CD4-positive, CD25-positive, alpha-beta regulatory T cell (primary cell): ENCODE data around the gene PKHD1. TPM values are rescaled to one million over a fixed set of nuclear protein-coding genes. Genes with fewer than 3 reads are reported as not detected.
"Not testable (repeated sequence)": the region's sequence is repeated elsewhere in the genome, so short reads cannot be mapped to it uniquely, and the experiment has no call there.

Experiments
- ATAC-seq, 2 donors: fragments of 150-1000 bp; cut with Tn5 transposase; one replicate each; pipeline ENCODE4 v1.10.0; 2021; ENCODE audit warnings: low read depth in 2 of 2, moderate number of reproducible peaks in 2 of 2, moderate library complexity in 1 of 2
- DNase-seq, 3 donors: peaks; one replicate each; pipeline versions ENCODE4 v3.0.0 to v3.0.0-alpha.2; 2012 to 2022; ENCODE audit warnings: mixed read lengths in 1 of 3
- H3K27ac ChIP-seq: one replicate; pipeline ENCODE4 v1.7.0; 2013; ENCODE audit warnings: mild to moderate bottlenecking, low read length; ENCODE audit not compliant: insufficient read depth, poor library complexity, severe bottlenecking
- H3K27me3 ChIP-seq: one replicate; pipeline ENCODE4 v1.7.0; 2013; ENCODE audit warnings: low read length; ENCODE audit not compliant: control insufficient read depth, insufficient read depth
- H3K36me3 ChIP-seq: one replicate; pipeline ENCODE4 v1.7.0; 2013; ENCODE audit warnings: mild to moderate bottlenecking, low read length, moderate library complexity; ENCODE audit not compliant: control insufficient read depth, insufficient read depth
- H3K4me1 ChIP-seq: 2 replicates; pipeline ENCODE4 v1.7.0; 2013; ENCODE audit warnings: mild to moderate bottlenecking, low read length; ENCODE audit not compliant: insufficient read depth, control insufficient read depth, poor library complexity, severe bottlenecking
- H3K4me3 ChIP-seq: one replicate; pipeline ENCODE4 v1.7.0; 2013; ENCODE audit warnings: low read depth, mild to moderate bottlenecking, low read length, moderate library complexity
- H3K9me3 ChIP-seq, 2 experiments: 1 replicate in 1 of 2; 2 replicates in 1 of 2; pipeline ENCODE4 v1.7.0; 2013; ENCODE audit warnings: low read length in 2 of 2, mild to moderate bottlenecking in 1 of 2, moderate library complexity in 1 of 2; ENCODE audit not compliant: control insufficient read depth in 2 of 2
- H3K27ac Mint-ChIP-seq, 3 donors: one replicate each; pipeline ENCODE4 v1.8.0; 2020 to 2022; ENCODE audit warnings: mild to moderate bottlenecking in 3 of 3, mixed read lengths in 3 of 3, moderate library complexity in 2 of 3
- H3K27me3 Mint-ChIP-seq: one replicate; pipeline ENCODE4 v1.8.0; 2022; ENCODE audit warnings: mild to moderate bottlenecking, mixed read lengths
- H3K36me3 Mint-ChIP-seq: one replicate; pipeline ENCODE4 v1.8.0; 2020; ENCODE audit warnings: mixed read lengths
- H3K4me1 Mint-ChIP-seq, 4 donors: one replicate each; pipeline ENCODE4 v1.8.0; 2020 to 2022; ENCODE audit warnings: mixed read lengths in 4 of 4, mild to moderate bottlenecking in 1 of 4
- H3K4me3 Mint-ChIP-seq, 4 donors: one replicate each; pipeline ENCODE4 v1.8.0; 2020 to 2022; ENCODE audit warnings: mild to moderate bottlenecking in 4 of 4, mixed read lengths in 4 of 4, moderate library complexity in 3 of 4
- H3K9me3 Mint-ChIP-seq, 7 donors: one replicate each; pipeline ENCODE4 v1.8.0; 2020 to 2022; ENCODE audit warnings: mixed read lengths in 7 of 7, mild to moderate bottlenecking in 3 of 7, moderate library complexity in 2 of 7
- polyA plus RNA-seq, 4 donors: library from polyadenylated mRNA; unstranded; fragments of 300-500 nt; fragmentation: Illumina TruSeq; gene quantifications; one replicate each; pipeline ENCODE4 v1.2.3, GENCODE V29; 2021
- total RNA-seq: library from RNA; stranded (reverse); gene quantifications from one replicate; pipeline ENCODE4 v1.2.3, GENCODE V29; 2022

Gene PKHD1
- total and polyA plus RNA-seq, 5 donors from 2014 or later = 0.02 TPM; not detected in 4

GRCh38 chr6:51857134-51857533 lies 230.3 kb downstream of the PKHD1 start:
- Mint-ChIP-seq H3K9me3 (peaks cover 0 to 2% (median 0%) of the 10 kb centered on the region in 7 donors), H3K27ac (no peak overlapping the region), H3K36me3 (no peaks in the 10 kb centered on the region), H3K4me3 (no peak overlapping the region), H3K27me3 (no peaks in the 10 kb centered on the region), H3K4me1 (no peaks in the 10 kb centered on the region)
- no peak overlapping the region for H3K27ac ChIP-seq
- H3K9me3 ChIP-seq = no peaks in the 10 kb centered on the region
- no peak overlapping the region for H3K4me3 ChIP-seq
- DNase-seq = no peak
- no peaks in the 10 kb centered on the region for H3K4me1 ChIP-seq
- H3K27me3 ChIP-seq = no peaks in the 10 kb centered on the region
- ATAC-seq = no peak
- H3K36me3 ChIP-seq = no peaks in the 10 kb centered on the region

DNA sequence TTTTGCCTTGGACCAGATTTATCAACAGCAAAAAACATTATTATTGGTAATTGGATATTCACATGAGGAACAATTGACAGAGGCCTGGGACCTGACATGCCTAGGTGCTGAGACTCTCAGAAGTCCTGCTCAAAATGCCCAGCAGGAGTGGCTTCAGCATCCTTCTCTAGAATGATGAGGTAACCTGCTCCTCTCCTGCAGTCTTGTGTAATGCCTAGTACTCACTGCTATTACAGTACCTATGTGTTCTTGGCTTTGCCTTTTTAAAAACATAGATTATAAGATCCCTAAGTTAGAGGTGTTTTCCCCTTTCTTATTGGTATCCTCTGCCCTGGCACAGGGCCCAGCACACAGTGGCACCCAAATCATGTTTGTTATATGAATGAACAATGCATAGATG lies 230.9 kb downstream of the PKHD1 start:
- no peaks in the 10 kb centered on the region for H3K36me3 Mint-ChIP-seq

GRCh38 chr6:51855310-51856082 lies 231.9 kb downstream of the PKHD1 start:
- DNase-seq = peak in 2 of 3 donors; percentile 23 to 62
- H3K27ac ChIP-seq = no peak overlapping the region
- no peaks in the 10 kb centered on the region for H3K27me3 Mint-ChIP-seq

More for the DNA sequence above, 230.9 kb downstream of the PKHD1 start:
- Histone ChIP-seq H3K4me1 (no peaks in the 10 kb centered on the region), H3K36me3 (no peaks in the 10 kb centered on the region), H3K27ac (no peak overlapping the region), H3K9me3 (no peaks in the 10 kb centered on the region), H3K4me3 (no peak overlapping the region), H3K27me3 (no peaks in the 10 kb centered on the region)
- DNase-seq (no peak), ATAC-seq (no peak)
- H3K4me3 Mint-ChIP-seq = no peak overlapping the region
- H3K27me3 Mint-ChIP-seq = no peaks in the 10 kb centered on the region
- H3K27ac Mint-ChIP-seq = no peak overlapping the region
- H3K9me3 Mint-ChIP-seq = peaks cover 0 to 2% (median 0%) of the 10 kb centered on the region in 7 donors
- H3K4me1 Mint-ChIP-seq = no peaks in the 10 kb centered on the region

GRCh38 chr6:51854876-51855275 lies 232.5 kb downstream of the PKHD1 start:
- ATAC-seq (no peak), DNase-seq (no peak)
- Histone ChIP-seq H3K27ac (no peak overlapping the region), H3K36me3 (no peaks in the 10 kb centered on the region), H3K9me3 (no peaks in the 10 kb centered on the region), H3K4me3 (no peak overlapping the region), H3K27me3 (no peaks in the 10 kb centered on the region), H3K4me1 (no peaks in the 10 kb centered on the region)
- Mint-ChIP-seq H3K27ac (peak overlapping the region in 1 of 3 donors; percentile 72), H3K4me3 (no peak overlapping the region), H3K27me3 (no peaks in the 10 kb centered on the region), H3K4me1 (no peaks in the 10 kb centered on the region), H3K36me3 (no peaks in the 10 kb centered on the region), H3K9me3 (peaks cover 0 to 3% (median 0%) of the 10 kb centered on the region in 7 donors)

More at GRCh38 chr6:51855310-51856082, 231.9 kb downstream of the PKHD1 start:
- peak overlapping the region in 1 of 3 donors; percentile 72 for H3K27ac Mint-ChIP-seq
- no peaks in the 10 kb centered on the region for H3K4me1 ChIP-seq
- H3K4me3 ChIP-seq = no peak overlapping the region
- H3K9me3 ChIP-seq = no peaks in the 10 kb centered on the region
- H3K4me3 Mint-ChIP-seq = no peak overlapping the region
- H3K9me3 Mint-ChIP-seq = peaks cover 0 to 3% (median 0%) of the 10 kb centered on the region in 7 donors
- H3K36me3 Mint-ChIP-seq = no peaks in the 10 kb centered on the region
- H3K4me1 Mint-ChIP-seq = no peaks in the 10 kb centered on the region
- no peaks in the 10 kb centered on the region for H3K27me3 ChIP-seq
- no peak for ATAC-seq
- H3K36me3 ChIP-seq = no peaks in the 10 kb centered on the region

- Mint-ChIP-seq H3K36me3 (no peaks in the 10 kb centered on the region), H3K27me3 (no peaks in the 10 kb centered on the region), H3K27ac (no peak overlapping the region), H3K9me3 (peaks cover 0 to 3% (median 0%) of the 10 kb centered on the region in 7 donors), H3K4me1 (no peaks in the 10 kb centered on the region), H3K4me3 (no peak overlapping the region)
- H3K27ac ChIP-seq = no peak overlapping the region
- no peak overlapping the region for H3K4me3 ChIP-seq
- H3K4me1 ChIP-seq = no peaks in the 10 kb centered on the region
- ATAC-seq = no peak
- H3K36me3 ChIP-seq = no peaks in the 10 kb centered on the region
- no peaks in the 10 kb centered on the region for H3K27me3 ChIP-seq
- DNase-seq = no peak
- no peaks in the 10 kb centered on the region for H3K9me3 ChIP-seq
These were observed 233.1 kb downstream of the PKHD1 start for GRCh38 chr6:51854347-51854746.

GRCh38 chr6:51853109-51853508 lies 234.3 kb downstream of the PKHD1 start:
- not testable (repeated sequence) for H3K4me3 ChIP-seq, H3K27ac ChIP-seq, H3K4me1 ChIP-seq, H3K27me3 Mint-ChIP-seq, ATAC-seq, H3K4me3 Mint-ChIP-seq, DNase-seq, H3K4me1 Mint-ChIP-seq, H3K36me3 ChIP-seq, H3K36me3 Mint-ChIP-seq, H3K9me3 Mint-ChIP-seq, H3K27ac Mint-ChIP-seq, H3K27me3 ChIP-seq, H3K9me3 ChIP-seq

GRCh38 chr6:51846531-51846930 lies 240.9 kb downstream of the PKHD1 start:
- no peak overlapping the region for H3K4me3 ChIP-seq
- no peak overlapping the region for H3K27ac Mint-ChIP-seq
- H3K27ac ChIP-seq = no peak overlapping the region
- peaks cover 0 to 7% (median 0%) of the 10 kb centered on the region in 7 donors for H3K9me3 Mint-ChIP-seq
- no peaks in the 10 kb centered on the region for H3K4me1 ChIP-seq
- ATAC-seq (no peak), DNase-seq (no peak)
- no peaks in the 10 kb centered on the region for H3K27me3 ChIP-seq
- no peaks in the 10 kb centered on the region for H3K36me3 Mint-ChIP-seq
- no peaks in the 10 kb centered on the region for H3K4me1 Mint-ChIP-seq
- H3K27me3 Mint-ChIP-seq = peaks cover 9% of the 10 kb centered on the region
- H3K4me3 Mint-ChIP-seq = no peak overlapping the region
- H3K9me3 ChIP-seq = no peaks in the 10 kb centered on the region
- H3K36me3 ChIP-seq = no peaks in the 10 kb centered on the region

DNA sequence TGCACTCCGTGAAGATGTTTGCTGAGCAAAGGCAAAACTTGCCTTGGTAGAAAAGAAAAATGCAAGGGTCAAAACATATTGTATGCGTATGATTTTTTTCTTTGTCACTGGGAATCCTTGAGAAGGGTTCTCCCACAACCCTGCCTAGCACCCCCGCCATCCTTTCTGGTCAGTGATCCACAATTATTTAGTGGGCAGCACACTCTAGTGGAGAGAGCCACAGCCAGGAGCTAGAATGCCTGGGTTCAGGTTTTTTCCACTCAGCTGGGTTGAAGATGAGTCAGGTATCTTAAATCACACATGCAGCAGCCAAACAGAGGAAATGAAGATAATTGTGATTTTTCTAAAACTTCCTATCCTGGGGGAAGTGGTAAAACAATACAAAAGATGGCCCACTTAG lies 243.1 kb downstream of the PKHD1 start:
- H3K4me1 Mint-ChIP-seq = no peaks in the 10 kb centered on the region
- H3K9me3 ChIP-seq = no peaks in the 10 kb centered on the region
- peaks cover 0 to 3% (median 0%) of the 10 kb centered on the region in 7 donors for H3K9me3 Mint-ChIP-seq
- H3K4me3 ChIP-seq = no peak overlapping the region
- H3K4me3 Mint-ChIP-seq = no peak overlapping the region
- H3K27me3 Mint-ChIP-seq = peaks cover 14% of the 10 kb centered on the region
- ATAC-seq = no peak
- H3K36me3 ChIP-seq = no peaks in the 10 kb centered on the region
- no peaks in the 10 kb centered on the region for H3K27me3 ChIP-seq
- no peak for DNase-seq
- no peak overlapping the region for H3K27ac ChIP-seq
- no peak overlapping the region for H3K27ac Mint-ChIP-seq
- H3K36me3 Mint-ChIP-seq = no peaks in the 10 kb centered on the region
- H3K4me1 ChIP-seq = no peaks in the 10 kb centered on the region
